GM12891 (cell line): ENCODE data around the gene RSPH6A.

Source experiments
- PAX5 ChIP-seq: IDR thresholded peaks from 2 replicates; pipeline ENCODE4 v1.6.1; 2011; ENCODE audit warnings: low read length, moderate library complexity, mild to moderate bottlenecking; ENCODE audit not compliant: insufficient read depth, severe bottlenecking
- POLR2A ChIP-seq: IDR thresholded peaks from 2 replicates; pipeline ENCODE4 v1.6.1; 2011; ENCODE audit warnings: low read depth, low read length, control low read depth
- POLR2AphosphoS5 ChIP-seq: IDR thresholded peaks from 2 replicates; pipeline ENCODE4 v1.6.1; 2011; ENCODE audit warnings: low read depth, low read length, control low read depth
- POU2F2 ChIP-seq: IDR thresholded peaks from 2 replicates; pipeline ENCODE4 v1.6.1; 2011; ENCODE audit warnings: low read depth, mild to moderate bottlenecking, control low read depth, low read length, moderate library complexity
- SPI1 ChIP-seq: IDR thresholded peaks from 2 replicates; pipeline ENCODE4 v1.6.1; 2011; ENCODE audit warnings: low read depth, low read length, control low read depth
- TAF1 ChIP-seq: IDR thresholded peaks from 2 replicates; pipeline ENCODE4 v1.6.1; 2011; ENCODE audit warnings: low read depth, low read length, control low read depth

GRCh38 chr19:45852983-45853382 lies 37.9 kb upstream of the RSPH6A start:
- TF ChIP-seq POLR2A (no peak), POU2F2 (no peak), POLR2AphosphoS5 (no peak), SPI1 (no peak), TAF1 (no peak), PAX5 (no peak)
